Keratinocyte (primary cell): ENCODE data around the gene MYL10.

Experiments
- CTCF ChIP-seq, 3 experiments: IDR thresholded peaks in 1 of 3; conservative IDR thresholded peaks in 1 of 3; optimal IDR thresholded peaks in 1 of 3; 2 replicates in 2 of 3; 3 replicates in 1 of 3; pipeline versions ENCODE3 to v1.5.1; 2011; ENCODE audit warnings: low read length in 3 of 3, mild to moderate bottlenecking in 3 of 3, moderate library complexity in 2 of 3, control low read depth in 1 of 3, inconsistent platforms in 1 of 3; ENCODE audit not compliant: insufficient read depth in 2 of 3; ENCODE audit errors: extremely low read depth in 1 of 3
- EZH2 ChIP-seq: IDR thresholded peaks from one replicate; pipeline ENCODE4 v1.6.1; 2012; ENCODE audit warnings: inconsistent platforms, mild to moderate bottlenecking, low read length, moderate library complexity

GRCh38 chr7:101626758-101627157, 2.3 kb downstream of the MYL10 start:
- TF ChIP-seq CTCF (optimal IDR thresholded peaks at IDR 0.05 in 1 of 3, IDR thresholded peaks at IDR 0.05 in 1 of 3, conservative IDR thresholded peaks at IDR 0.05 in 1 of 3; ENCODE audit: extremely low read depth in 1 of 3, insufficient read depth in 2 of 3, low read length in 3 of 3) (no peak), EZH2 (no peak)
